GM23338 (cell line): ENCODE data around the gene CIAO3. TPM values are rescaled to one million over a fixed set of nuclear protein-coding genes. Genes with fewer than 3 reads are reported as not detected.
"Not testable (repeated sequence)": the region's sequence is repeated elsewhere in the genome, so short reads cannot be mapped to it uniquely, and the experiment has no call there.

Experiments
- ATAC-seq: fragments of 200-7000 bp; cut with Tn5 transposase; 3 replicates; pipeline ENCODE4 v1.9.1; 2020
- DNase-seq: peaks from one replicate; pipeline ENCODE4 v3.0.0-alpha.2; 2015; ENCODE audit warnings: low spot score
- H2AFZ ChIP-seq: fragments of 200-600 bp; sonication (generic); 2 replicates; pipeline ENCODE4 v1.8.0; 2016; ENCODE audit warnings: antibody characterized with exemption, mild to moderate bottlenecking, moderate library complexity
- H3F3A ChIP-seq: fragments of 200-600 bp; sonication (generic); replicated peaks from 2 replicates; pipeline ENCODE4 v1.8.0; 2017; ENCODE audit warnings: antibody characterized with exemption, mixed run types, low read depth
- H3K27ac ChIP-seq: fragments of 200-600 bp; sonication (generic); 2 replicates; pipeline ENCODE4 v1.6.1; 2016; ENCODE audit warnings: low read depth
- H3K27me3 ChIP-seq: fragments of 200-600 bp; sonication (generic); 2 replicates; pipeline ENCODE4 v1.8.0; 2016; ENCODE audit warnings: mild to moderate bottlenecking, mixed run types, moderate library complexity; ENCODE audit not compliant: insufficient read depth
- H3K36me3 ChIP-seq: fragments of 200-600 bp; sonication (generic); 2 replicates; pipeline ENCODE4 v1.8.0; 2016; ENCODE audit warnings: mild to moderate bottlenecking; ENCODE audit not compliant: insufficient read depth
- H3K4me1 ChIP-seq: fragments of 200-600 bp; sonication (generic); 2 replicates; pipeline ENCODE4 v1.8.0; 2016; ENCODE audit warnings: mild to moderate bottlenecking, moderate library complexity; ENCODE audit not compliant: insufficient read depth
- H3K4me2 ChIP-seq: fragments of 200-600 bp; sonication (generic); 2 replicates; pipeline ENCODE4 v1.7.1; 2017; ENCODE audit warnings: mixed run types
- H3K4me3 ChIP-seq: fragments of 200-600 bp; sonication (generic); 2 replicates; pipeline ENCODE4 v1.6.1; 2016; ENCODE audit warnings: mixed run types
- H3K79me2 ChIP-seq: fragments of 200-600 bp; sonication (generic); replicated peaks from 2 replicates; pipeline ENCODE4 v1.8.0; 2017; ENCODE audit warnings: mild to moderate bottlenecking; ENCODE audit not compliant: insufficient read depth
- H3K9me2 ChIP-seq: fragments of 200-600 bp; sonication (generic); 2 replicates; pipeline ENCODE4 v1.8.0; 2017; ENCODE audit not compliant: insufficient read depth
- H4K20me1 ChIP-seq: fragments of 200-600 bp; sonication (generic); replicated peaks from 2 replicates; pipeline ENCODE4 v1.8.0; 2017; ENCODE audit warnings: mild to moderate bottlenecking; ENCODE audit not compliant: insufficient read depth
- H3K27ac Mint-ChIP-seq: 2 replicates; pipeline ENCODE4 v1.8.0; 2020; ENCODE audit warnings: inconsistent platforms, mild to moderate bottlenecking, moderate library complexity, mixed read lengths
- H3K27me3 Mint-ChIP-seq: 3 replicates; pipeline ENCODE4 v1.8.0; 2022; ENCODE audit warnings: low read depth, mild to moderate bottlenecking, moderate library complexity, mixed read lengths, inconsistent platforms; ENCODE audit not compliant: insufficient read depth, poor library complexity
- H3K36me3 Mint-ChIP-seq: 3 replicates; pipeline ENCODE4 v1.8.0; 2021; ENCODE audit warnings: low read depth, mild to moderate bottlenecking, inconsistent platforms, moderate library complexity, mixed read lengths
- H3K4me1 Mint-ChIP-seq: 3 replicates; pipeline ENCODE4 v1.8.0; 2020; ENCODE audit warnings: mild to moderate bottlenecking, inconsistent platforms, mixed read lengths
- H3K4me3 Mint-ChIP-seq: 3 replicates; pipeline ENCODE4 v1.8.0; 2021; ENCODE audit warnings: moderate library complexity, mild to moderate bottlenecking, inconsistent platforms, mixed read lengths
- H3K9me3 Mint-ChIP-seq: 3 replicates; pipeline ENCODE4 v1.8.0; 2020; ENCODE audit warnings: moderate library complexity, mild to moderate bottlenecking, inconsistent platforms, mixed read lengths
- EZH2 ChIP-seq: fragments of 200-600 bp; sonication (generic); IDR thresholded peaks from one replicate; pipeline ENCODE4 v1.8.0; 2017; ENCODE audit warnings: antibody characterized with exemption, mild to moderate bottlenecking, low read depth; ENCODE audit not compliant: unreplicated experiment
- EZH2phosphoT487 ChIP-seq: fragments of 200-600 bp; sonication (generic); IDR thresholded peaks from one replicate; pipeline ENCODE4 v1.8.1; 2018; ENCODE audit warnings: antibody characterized with exemption; ENCODE audit not compliant: unreplicated experiment
- ZNF114 ChIP-seq: fragments of 250-450 bp; sonication (Bioruptor Pico); IDR thresholded peaks from 2 replicates; pipeline ENCODE4 v1.5.0; 2020; ENCODE audit warnings: mild to moderate bottlenecking, moderate library complexity
- ZNF331 ChIP-seq: fragments of 250-450 bp; sonication (Bioruptor Pico); IDR thresholded peaks from 2 replicates; pipeline ENCODE4 v1.5.0; 2020; ENCODE audit warnings: low read depth, mild to moderate bottlenecking, moderate library complexity
- polyA plus RNA-seq: library from polyadenylated mRNA; unstranded; fragments of >200 nt; fragmentation: Nextera tagmentation; extraction: Ambion mirVana; gene quantifications from 2 replicates; pipeline ENCODE4 v1.2.1, GENCODE V29; 2016
- total RNA-seq: library from RNA; depleted of rRNA; stranded (reverse); fragments of >200 nt; shearing (Covaris generic); gene quantifications from 2 replicates; pipeline ENCODE4 v1.2.3, GENCODE V29; 2014
- TF ChIP-seq, protein P1 (sequence below): IDR thresholded peaks from one replicate; pipeline ENCODE4 v1.6.1; 2018; ENCODE audit warnings: antibody characterized with exemption; ENCODE audit not compliant: unreplicated experiment
- TF ChIP-seq, protein P2 (sequence below): IDR thresholded peaks from 2 replicates; pipeline ENCODE4 v1.6.1; 2016; ENCODE audit warnings: antibody characterized with exemption
- TF ChIP-seq, protein P3 (sequence below): fragments of 250-450 bp; sonication (Bioruptor Pico); IDR thresholded peaks from 2 replicates; pipeline ENCODE4 v1.5.0; 2020; ENCODE audit warnings: mild to moderate bottlenecking, moderate library complexity

The CIAO3 gene
- total and polyA plus RNA-seq, 2 experiments from 2014 or later = 13.0 to 42.3 TPM

DNA sequence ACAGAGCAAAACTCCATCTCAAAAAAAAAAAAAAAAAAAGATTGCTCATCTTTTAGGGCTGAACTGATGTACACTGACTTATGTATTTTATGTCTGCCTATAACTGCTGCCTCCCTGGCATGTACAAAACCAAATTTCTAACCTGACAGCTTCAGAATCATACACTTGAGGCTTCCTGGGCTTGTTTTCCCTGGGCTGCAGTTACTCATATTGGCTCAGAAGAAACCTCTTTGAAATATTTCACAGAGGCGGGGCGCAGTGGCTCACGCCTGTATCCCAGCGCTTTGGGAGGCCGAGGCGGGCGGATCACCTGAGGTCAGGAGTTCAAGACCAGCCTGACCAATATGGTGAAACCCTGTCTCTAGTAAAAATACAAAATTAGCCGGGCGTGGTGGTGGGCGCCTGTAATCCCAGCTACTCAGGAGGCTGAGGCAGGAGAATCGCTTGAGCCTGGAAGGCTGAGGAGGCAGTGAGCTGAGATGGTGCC lies 13.4 kb upstream of the CIAO3 start:
- H3K4me3 ChIP-seq, H3K9me2 ChIP-seq, H3K27ac ChIP-seq, H3K27ac Mint-ChIP-seq, H3F3A ChIP-seq, H3K36me3 Mint-ChIP-seq, H3K4me2 ChIP-seq, H3K9me3 Mint-ChIP-seq, H3K4me1 ChIP-seq, DNase-seq, H2AFZ ChIP-seq, H4K20me1 ChIP-seq, H3K4me3 Mint-ChIP-seq, H3K79me2 ChIP-seq, ATAC-seq, H3K36me3 ChIP-seq, H3K27me3 ChIP-seq: not testable (repeated sequence)
- peaks cover 21% of the 10 kb centered on the region for H3K4me1 Mint-ChIP-seq
- H3K27me3 Mint-ChIP-seq = peaks cover 14% of the 10 kb centered on the region

DNA sequence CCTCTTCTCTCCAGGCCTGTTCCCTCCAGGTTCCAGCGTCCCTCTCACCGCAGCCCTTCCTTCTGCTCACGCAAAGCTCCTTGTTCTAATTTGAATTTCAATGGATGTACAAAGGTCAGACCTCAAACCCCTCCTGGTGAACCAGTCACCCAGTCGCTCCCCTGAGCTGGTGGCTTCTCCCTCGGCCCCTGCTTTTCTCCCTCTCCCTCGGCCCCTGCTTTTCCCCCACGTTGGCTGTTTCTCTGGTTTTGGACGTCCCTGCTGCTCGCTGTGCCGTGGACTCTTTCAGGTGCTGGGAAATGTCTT lies 11.2 kb upstream of the CIAO3 start:
- peaks cover 21% of the 10 kb centered on the region for H3K4me1 Mint-ChIP-seq
- H3K4me3 ChIP-seq = no peak overlapping the region
- H2AFZ ChIP-seq = peak overlapping the region; percentile 89
- ATAC-seq (peak; percentile 84), DNase-seq (peak; percentile 50)
- no peaks in the 10 kb centered on the region; the same call in 2 of the 3 replicates for H3K9me3 Mint-ChIP-seq
- no peaks in the 10 kb centered on the region for H3K79me2 ChIP-seq
- H3K4me3 Mint-ChIP-seq = peak overlapping the region; percentile 15; the same call in 1 of the 3 replicates
- no peaks in the 10 kb centered on the region for H3K36me3 Mint-ChIP-seq
- H3F3A ChIP-seq = 0 out of 2 replicates have a peak, but pooled peaks cover 5% of the 10 kb centered on the region
- TF ChIP-seq ZNF331 (CRISPR knock-in tag) (no peak), EZH2 (no peak), ZNF114 (CRISPR knock-in tag) (no peak), EZH2phosphoT487 (no peak)
- TF ChIP-seq, protein P1, sequence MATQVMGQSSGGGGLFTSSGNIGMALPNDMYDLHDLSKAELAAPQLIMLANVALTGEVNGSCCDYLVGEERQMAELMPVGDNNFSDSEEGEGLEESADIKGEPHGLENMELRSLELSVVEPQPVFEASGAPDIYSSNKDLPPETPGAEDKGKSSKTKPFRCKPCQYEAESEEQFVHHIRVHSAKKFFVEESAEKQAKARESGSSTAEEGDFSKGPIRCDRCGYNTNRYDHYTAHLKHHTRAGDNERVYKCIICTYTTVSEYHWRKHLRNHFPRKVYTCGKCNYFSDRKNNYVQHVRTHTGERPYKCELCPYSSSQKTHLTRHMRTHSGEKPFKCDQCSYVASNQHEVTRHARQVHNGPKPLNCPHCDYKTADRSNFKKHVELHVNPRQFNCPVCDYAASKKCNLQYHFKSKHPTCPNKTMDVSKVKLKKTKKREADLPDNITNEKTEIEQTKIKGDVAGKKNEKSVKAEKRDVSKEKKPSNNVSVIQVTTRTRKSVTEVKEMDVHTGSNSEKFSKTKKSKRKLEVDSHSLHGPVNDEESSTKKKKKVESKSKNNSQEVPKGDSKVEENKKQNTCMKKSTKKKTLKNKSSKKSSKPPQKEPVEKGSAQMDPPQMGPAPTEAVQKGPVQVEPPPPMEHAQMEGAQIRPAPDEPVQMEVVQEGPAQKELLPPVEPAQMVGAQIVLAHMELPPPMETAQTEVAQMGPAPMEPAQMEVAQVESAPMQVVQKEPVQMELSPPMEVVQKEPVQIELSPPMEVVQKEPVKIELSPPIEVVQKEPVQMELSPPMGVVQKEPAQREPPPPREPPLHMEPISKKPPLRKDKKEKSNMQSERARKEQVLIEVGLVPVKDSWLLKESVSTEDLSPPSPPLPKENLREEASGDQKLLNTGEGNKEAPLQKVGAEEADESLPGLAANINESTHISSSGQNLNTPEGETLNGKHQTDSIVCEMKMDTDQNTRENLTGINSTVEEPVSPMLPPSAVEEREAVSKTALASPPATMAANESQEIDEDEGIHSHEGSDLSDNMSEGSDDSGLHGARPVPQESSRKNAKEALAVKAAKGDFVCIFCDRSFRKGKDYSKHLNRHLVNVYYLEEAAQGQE = no peak
- TF ChIP-seq, protein P2, sequence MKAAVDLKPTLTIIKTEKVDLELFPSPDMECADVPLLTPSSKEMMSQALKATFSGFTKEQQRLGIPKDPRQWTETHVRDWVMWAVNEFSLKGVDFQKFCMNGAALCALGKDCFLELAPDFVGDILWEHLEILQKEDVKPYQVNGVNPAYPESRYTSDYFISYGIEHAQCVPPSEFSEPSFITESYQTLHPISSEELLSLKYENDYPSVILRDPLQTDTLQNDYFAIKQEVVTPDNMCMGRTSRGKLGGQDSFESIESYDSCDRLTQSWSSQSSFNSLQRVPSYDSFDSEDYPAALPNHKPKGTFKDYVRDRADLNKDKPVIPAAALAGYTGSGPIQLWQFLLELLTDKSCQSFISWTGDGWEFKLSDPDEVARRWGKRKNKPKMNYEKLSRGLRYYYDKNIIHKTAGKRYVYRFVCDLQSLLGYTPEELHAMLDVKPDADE = no peak
- TF ChIP-seq, protein P3, sequence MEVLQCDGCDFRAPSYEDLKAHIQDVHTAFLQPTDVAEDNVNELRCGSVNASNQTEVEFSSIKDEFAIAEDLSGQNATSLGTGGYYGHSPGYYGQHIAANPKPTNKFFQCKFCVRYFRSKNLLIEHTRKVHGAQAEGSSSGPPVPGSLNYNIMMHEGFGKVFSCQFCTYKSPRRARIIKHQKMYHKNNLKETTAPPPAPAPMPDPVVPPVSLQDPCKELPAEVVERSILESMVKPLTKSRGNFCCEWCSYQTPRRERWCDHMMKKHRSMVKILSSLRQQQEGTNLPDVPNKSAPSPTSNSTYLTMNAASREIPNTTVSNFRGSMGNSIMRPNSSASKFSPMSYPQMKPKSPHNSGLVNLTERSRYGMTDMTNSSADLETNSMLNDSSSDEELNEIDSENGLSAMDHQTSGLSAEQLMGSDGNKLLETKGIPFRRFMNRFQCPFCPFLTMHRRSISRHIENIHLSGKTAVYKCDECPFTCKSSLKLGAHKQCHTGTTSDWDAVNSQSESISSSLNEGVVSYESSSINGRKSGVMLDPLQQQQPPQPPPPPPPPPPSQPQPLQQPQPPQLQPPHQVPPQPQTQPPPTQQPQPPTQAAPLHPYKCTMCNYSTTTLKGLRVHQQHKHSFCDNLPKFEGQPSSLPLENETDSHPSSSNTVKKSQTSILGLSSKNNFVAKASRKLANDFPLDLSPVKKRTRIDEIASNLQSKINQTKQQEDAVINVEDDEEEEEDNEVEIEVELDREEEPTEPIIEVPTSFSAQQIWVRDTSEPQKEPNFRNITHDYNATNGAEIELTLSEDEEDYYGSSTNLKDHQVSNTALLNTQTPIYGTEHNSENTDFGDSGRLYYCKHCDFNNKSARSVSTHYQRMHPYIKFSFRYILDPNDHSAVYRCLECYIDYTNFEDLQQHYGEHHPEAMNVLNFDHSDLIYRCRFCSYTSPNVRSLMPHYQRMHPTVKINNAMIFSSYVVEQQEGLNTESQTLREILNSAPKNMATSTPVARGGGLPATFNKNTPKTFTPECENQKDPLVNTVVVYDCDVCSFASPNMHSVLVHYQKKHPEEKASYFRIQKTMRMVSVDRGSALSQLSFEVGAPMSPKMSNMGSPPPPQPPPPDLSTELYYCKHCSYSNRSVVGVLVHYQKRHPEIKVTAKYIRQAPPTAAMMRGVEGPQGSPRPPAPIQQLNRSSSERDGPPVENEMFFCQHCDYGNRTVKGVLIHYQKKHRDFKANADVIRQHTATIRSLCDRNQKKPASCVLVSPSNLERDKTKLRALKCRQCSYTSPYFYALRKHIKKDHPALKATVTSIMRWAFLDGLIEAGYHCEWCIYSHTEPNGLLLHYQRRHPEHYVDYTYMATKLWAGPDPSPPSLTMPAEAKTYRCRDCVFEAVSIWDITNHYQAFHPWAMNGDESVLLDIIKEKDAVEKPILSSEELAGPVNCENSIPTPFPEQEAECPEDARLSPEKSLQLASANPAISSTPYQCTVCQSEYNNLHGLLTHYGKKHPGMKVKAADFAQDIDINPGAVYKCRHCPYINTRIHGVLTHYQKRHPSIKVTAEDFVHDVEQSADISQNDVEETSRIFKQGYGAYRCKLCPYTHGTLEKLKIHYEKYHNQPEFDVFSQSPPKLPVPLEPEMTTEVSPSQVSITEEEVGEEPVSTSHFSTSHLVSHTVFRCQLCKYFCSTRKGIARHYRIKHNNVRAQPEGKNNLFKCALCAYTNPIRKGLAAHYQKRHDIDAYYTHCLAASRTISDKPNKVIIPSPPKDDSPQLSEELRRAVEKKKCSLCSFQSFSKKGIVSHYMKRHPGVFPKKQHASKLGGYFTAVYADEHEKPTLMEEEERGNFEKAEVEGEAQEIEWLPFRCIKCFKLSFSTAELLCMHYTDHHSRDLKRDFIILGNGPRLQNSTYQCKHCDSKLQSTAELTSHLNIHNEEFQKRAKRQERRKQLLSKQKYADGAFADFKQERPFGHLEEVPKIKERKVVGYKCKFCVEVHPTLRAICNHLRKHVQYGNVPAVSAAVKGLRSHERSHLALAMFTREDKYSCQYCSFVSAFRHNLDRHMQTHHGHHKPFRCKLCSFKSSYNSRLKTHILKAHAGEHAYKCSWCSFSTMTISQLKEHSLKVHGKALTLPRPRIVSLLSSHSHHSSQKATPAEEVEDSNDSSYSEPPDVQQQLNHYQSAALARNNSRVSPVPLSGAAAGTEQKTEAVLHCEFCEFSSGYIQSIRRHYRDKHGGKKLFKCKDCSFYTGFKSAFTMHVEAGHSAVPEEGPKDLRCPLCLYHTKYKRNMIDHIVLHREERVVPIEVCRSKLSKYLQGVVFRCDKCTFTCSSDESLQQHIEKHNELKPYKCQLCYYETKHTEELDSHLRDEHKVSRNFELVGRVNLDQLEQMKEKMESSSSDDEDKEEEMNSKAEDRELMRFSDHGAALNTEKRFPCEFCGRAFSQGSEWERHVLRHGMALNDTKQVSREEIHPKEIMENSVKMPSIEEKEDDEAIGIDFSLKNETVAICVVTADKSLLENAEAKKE (CRISPR knock-in tag) = no peak
- H3K4me2 ChIP-seq = peak overlapping the region; percentile 49
- no peaks in the 10 kb centered on the region for H4K20me1 ChIP-seq
- H3K4me1 ChIP-seq = peaks cover 5% of the 10 kb centered on the region
- no peaks in the 10 kb centered on the region for H3K36me3 ChIP-seq
- no peak overlapping the region for H3K27ac ChIP-seq
- H3K27ac Mint-ChIP-seq = no peak overlapping the region
- peaks cover 19% of the 10 kb centered on the region for H3K27me3 Mint-ChIP-seq
- H3K9me2 ChIP-seq = no peaks in the 10 kb centered on the region
- no peaks in the 10 kb centered on the region for H3K27me3 ChIP-seq
